ENCODE data around the gene MRPL22.
"Not testable (repeated sequence)": the region's sequence is repeated elsewhere in the genome, so short reads cannot be mapped to it uniquely, and the experiment has no call there.

Gene MRPL22

GRCh38 chr5:154940375-154940771 lies 500 bp upstream of the MRPL22 start:
- DNase-seq (ENCODE audit: low spot score) = no peak

- DNase-seq (ENCODE audit: low spot score) = no peak
These were observed 2.7 kb downstream of the MRPL22 start for GRCh38 chr5:154943527-154943926.

- DNase-seq (ENCODE audit: low spot score) = no peak
These were observed 3.8 kb downstream of the MRPL22 start for GRCh38 chr5:154944716-154945115.

GRCh38 chr5:154945695-154946301 lies 4.9 kb downstream of the MRPL22 start:
- DNase-seq (ENCODE audit: low spot score) = peak; percentile 55

DNA sequence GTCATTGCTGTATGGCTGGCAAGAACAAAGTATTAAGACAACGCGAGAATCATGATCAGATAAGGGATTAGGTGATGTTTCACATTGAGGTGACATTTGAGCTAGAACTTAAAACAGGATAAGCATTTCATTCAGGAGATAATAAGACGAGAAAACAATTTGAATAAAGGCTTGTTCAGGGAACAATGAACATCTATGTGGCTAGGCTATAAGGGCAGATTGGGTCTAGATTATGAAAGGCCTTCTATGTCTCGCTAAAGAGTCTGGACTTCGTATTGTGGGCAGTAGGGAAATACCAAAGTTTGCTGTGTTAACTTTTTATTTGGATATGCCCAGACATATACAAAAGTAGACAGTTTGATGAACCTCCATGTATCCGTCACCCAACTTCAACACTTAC lies 6.9 kb downstream of the MRPL22 start:
- no peak for DNase-seq (ENCODE audit: low spot score)

GRCh38 chr5:154948313-154948712 lies 7.4 kb downstream of the MRPL22 start:
- no peak for DNase-seq (ENCODE audit: low spot score)

DNA sequence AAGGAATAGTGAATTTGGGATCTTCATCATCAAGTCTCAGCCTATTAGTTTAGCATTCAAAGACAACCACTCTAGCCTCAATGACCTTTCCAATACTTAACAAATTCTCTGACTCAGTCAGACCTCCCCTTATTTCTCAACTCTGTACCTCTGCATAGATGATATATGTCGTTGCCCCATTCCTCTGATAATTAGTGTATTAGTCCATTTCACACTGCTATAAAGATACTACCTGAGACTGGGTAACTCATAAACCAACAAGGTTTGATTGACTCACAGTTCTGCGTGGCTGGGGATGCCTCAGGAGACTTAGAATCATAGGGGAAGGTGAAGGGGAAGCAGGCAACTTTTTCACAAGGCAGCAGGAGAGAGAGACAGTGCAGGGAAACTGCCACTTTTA lies 8.9 kb downstream of the MRPL22 start:
- no peak for DNase-seq (ENCODE audit: low spot score)

DNA sequence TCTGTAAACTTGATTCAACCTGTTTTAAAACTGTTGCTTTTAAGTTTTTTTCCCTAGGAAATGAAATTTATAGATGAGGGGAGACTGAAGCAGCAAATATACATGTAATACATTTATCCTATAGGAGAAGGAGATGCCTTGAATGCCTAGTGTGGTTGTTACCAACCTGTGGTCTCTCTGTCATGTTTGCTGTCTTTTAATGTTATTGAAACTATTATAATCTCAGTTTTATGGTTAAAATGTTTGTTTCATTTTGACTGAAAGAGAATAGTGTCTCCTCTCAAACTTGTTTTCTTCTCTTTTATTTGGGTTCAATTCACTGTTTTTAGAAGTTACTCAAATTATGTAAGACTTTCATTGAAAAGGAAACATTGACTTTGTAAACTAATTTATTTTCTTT lies 15.8 kb downstream of the MRPL22 start:
- no peak for DNase-seq (ENCODE audit: low spot score)

- DNase-seq (ENCODE audit: low spot score) = no peak
These were observed 21.6 kb downstream of the MRPL22 start for GRCh38 chr5:154962494-154962893.

GRCh38 chr5:154966081-154966841 lies 25.4 kb downstream of the MRPL22 start:
- no peak for DNase-seq (ENCODE audit: low spot score)

- no peak for DNase-seq (ENCODE audit: low spot score)
These were observed 26.0 kb downstream of the MRPL22 start for GRCh38 chr5:154966874-154967273.

GRCh38 chr5:154967421-154968024 lies 26.6 kb downstream of the MRPL22 start:
- peak; percentile 46 for DNase-seq (ENCODE audit: low spot score)

- no peak for DNase-seq (ENCODE audit: low spot score)
These were observed 28.1 kb downstream of the MRPL22 start for GRCh38 chr5:154968953-154969352.

DNA sequence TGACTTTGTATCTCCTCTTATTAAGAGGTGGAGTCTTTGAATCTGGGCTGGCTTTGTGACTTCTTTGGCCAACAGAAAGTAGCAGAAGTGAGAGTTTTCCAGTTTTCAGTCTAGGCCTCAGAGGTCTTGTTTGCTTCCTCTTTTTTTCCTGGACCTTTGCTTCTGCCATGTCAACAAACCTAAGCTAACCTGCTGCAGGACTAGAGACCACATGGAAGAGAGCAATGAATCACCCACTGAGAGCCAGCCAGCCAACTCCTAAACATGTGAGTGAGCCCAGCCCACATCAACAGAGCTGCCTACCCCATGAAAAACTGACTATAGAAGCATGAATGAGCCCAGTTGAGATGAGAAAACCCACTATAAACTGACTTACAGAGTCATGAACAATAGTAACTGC lies 29.9 kb downstream of the MRPL22 start:
- DNase-seq (ENCODE audit: low spot score) = no peak

DNA sequence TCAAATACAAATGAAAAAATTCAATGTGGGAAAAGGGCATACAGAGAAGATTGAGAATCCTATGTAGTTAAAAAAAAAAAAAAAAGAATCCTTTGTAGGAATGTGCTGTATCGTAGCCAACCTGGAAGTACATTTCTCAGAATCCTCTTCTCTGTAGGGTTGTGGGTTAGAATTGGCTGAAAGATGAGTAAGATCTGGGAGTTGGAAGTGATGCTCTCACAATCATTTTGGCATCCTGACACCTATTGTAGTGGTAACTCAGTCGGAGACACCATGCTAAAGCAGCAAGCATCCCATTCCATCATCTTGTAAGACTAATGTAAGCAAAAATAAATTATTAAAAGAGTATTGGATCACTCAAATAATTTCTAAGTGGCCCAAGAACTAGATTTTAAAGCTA lies 30.6 kb downstream of the MRPL22 start:
- DNase-seq (ENCODE audit: low spot score) = no peak

DNA sequence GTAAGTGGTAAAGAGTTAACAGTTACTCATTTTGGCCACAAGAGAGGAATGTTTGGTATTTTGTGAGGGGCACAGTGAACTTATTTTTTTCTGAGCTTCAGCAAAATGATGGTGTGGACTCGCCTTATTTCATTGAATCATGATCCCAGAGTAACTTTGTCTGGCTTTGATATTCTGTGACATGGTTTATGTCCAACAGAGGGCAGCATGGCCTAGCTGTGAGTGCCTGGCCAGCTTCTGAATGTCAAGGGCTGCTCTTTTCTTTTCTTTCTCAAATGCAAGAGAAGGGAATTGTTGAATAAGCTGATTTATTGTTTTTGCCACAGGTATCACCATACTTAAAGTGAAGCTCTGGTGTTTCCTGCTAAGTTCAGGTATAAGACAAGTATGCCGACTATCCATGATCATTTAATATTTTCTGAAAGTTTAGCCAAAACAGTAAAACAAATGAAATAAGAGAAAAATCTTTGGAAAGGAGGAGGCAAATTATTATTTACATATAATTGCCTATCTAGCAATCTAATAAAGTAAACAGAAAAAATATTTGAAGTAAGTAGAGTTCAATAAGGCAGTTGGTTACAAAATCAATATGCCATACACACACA lies 31.7 kb downstream of the MRPL22 start:
- peak; percentile 60 for DNase-seq (ENCODE audit: low spot score)

DNA sequence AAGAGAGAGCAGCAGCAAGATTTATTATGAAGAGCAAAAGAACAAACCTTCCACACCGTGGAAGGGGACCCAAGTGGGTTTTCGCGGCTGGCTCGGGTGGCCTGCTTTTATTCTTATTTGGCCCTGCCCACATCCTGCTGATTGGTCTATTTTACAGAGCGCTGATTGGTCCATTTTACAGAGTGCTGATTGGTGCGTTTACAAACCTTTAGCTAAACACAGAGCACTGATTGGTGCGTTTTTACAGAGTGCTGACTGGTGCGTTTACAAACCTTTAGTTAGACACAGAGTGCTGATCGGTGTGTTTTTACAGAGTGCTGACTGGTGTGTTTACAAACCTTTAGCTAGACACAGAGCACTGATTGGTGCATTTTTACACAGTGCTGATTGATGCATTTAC lies 35.2 kb downstream of the MRPL22 start:
- DNase-seq (ENCODE audit: low spot score) = not testable (repeated sequence)

DNA sequence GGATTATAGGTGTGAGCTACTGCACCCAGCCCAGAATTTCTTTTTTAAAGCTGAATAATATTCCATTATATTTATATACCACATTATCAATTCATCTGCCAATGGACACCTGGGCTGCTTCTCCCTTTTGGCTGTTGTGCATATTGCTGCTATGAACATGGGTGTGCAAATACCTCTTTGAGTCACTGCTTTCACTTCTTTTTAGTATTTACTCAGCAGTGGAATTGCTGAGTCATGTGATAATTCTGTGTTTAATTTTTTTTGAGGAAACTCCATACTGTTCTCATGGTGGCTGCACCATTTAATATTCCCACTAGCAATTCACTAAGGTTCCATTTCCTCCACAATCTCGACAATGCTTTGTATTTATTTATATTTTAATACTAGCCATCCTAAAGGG lies 36.5 kb downstream of the MRPL22 start:
- DNase-seq (ENCODE audit: low spot score) = no peak

GRCh38 chr5:154978294-154978693 lies 37.4 kb downstream of the MRPL22 start:
- DNase-seq (ENCODE audit: low spot score) = not testable (repeated sequence)

- no peak for DNase-seq (ENCODE audit: low spot score)
These were observed 44.2 kb downstream of the MRPL22 start for GRCh38 chr5:154984946-154985516.

- DNase-seq (ENCODE audit: low spot score) = no peak
These were observed 45.3 kb downstream of the MRPL22 start for GRCh38 chr5:154986151-154986550.

DNA sequence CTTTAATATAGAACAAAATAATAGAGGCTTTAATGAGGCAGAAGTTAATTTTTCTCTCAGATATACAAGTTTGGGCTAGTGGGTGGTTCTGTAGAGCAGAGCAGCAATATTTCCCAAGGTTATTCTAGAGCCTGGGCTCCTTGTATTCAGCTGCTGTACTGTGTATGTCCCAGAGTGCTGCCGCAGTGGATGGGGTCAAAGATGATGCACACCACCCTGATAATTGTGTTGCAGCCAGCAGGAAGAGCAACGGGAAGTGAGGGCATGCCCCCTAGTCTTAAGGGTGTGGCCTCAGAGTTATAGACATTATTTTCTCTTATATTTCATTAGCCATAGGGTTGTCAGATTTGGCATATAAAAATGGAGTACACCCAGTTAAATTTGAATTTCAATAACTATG lies 48.8 kb downstream of the MRPL22 start:
- DNase-seq (ENCODE audit: low spot score) = no peak

DNA sequence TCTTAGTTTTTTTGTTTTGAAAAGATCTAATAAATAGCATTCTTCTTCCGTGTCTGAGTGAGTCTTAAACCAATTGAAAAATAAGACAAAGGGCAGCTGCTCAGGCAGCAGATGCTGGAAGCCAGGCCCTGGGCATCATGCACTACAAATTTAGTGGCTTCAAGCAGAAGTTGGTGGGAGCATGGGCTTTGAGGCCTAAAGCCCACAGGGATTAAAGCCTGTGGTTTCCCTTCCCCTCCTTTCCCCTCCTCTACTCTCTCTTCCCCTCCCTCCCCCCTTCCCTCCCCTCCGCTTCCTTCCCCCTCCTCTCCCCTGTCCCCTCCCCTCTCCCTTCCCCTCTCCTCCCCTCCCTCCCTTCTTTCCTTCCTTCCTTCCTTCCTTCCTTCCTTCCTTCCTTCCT lies 52.6 kb downstream of the MRPL22 start:
- DNase-seq (ENCODE audit: low spot score) = no peak

Measured in NAMALWA (cell line).